ENCODE data around the gene PFKM.

The PFKM gene

GRCh38 chr12:48187916-48188695 lies 68.9 kb downstream of the PFKM start:
- DNase-seq (ENCODE audit: low spot score) = no peak

- DNase-seq (ENCODE audit: low spot score) = peak; percentile 62
Observed at GRCh38 chr12:48189331-48190125, 70.4 kb downstream of the PFKM start.

DNA sequence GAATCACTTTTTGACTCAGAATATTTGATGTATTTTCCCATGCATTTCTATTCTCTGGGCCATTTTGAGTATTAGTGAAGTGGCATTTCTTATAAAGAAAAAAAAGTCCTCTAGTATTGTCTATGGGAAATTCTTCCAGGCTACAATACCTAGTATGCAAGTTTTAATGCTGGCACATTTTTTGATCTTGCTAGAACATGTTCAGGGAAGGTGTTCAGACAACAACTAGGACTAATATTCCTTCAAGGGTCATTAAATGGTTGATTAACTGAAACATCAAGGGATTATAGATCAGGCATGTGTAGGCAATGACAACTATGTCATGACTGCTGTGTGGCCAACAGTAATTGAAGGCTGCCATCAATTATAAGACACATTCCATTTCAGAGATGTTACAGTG lies 71.9 kb downstream of the PFKM start:
- DNase-seq (ENCODE audit: low spot score) = no peak

- no peak for DNase-seq (ENCODE audit: low spot score)
Observed at GRCh38 chr12:48192861-48193260, 73.7 kb downstream of the PFKM start.

DNA sequence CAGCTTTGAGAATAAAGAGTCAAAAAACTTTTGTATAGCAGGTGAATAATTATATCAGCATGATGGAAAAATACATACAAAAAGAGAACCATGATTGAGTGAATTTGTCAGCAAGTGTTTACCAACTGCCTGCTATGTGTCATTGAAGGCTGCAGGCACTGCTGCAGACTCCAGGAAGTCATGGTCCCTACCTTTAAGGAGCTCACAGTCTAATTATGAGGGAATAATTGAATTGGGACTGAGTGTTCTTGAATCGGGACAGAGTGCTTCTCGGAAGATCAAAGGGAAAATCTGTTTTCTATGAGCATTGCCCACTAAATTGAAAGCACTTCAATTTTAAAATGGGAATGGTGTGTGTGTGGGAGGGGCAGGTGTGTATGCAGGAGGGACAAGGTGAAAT lies 74.5 kb downstream of the PFKM start:
- no peak for DNase-seq (ENCODE audit: low spot score)

DNA sequence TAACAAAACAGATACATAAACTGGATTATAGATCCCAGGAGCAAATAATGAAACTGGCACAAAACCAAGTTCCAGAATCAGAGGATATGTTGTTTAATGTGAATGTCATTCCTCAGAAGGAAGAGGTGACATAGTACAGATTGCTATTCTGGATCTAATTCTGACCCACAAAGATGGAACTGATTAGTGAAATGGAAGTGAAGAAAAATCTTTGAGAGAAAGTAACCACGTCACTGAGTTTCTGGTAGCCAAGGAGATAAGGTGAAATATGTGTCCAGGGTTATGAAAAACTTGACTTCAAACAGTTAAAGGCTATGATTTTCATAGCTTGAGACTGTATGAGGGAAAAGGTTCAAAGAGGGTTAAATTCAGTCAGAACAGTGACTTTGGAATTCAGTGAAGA lies 75.6 kb downstream of the PFKM start:
- no peak for DNase-seq (ENCODE audit: low spot score)
